HepG2 (cell line): ENCODE results near the gene PKLR. TPM values are rescaled to one million over a fixed set of nuclear protein-coding genes. Genes with fewer than 3 reads are reported as not detected.

Experiments used
- CENPX ChIP-seq: sonication (generic); formaldehyde crosslinking; IDR thresholded peaks from 2 replicates; pipeline ENCODE4 v1.9.0; 2021; ENCODE audit warnings: mild to moderate bottlenecking, missing genetic modification reagents, moderate library complexity
- ETV5 ChIP-seq: IDR thresholded peaks from 2 replicates; pipeline ENCODE4 v1.6.1; 2018; ENCODE audit warnings: missing biosample characterization, missing genetic modification reagents, inconsistent platforms, borderline replicate concordance
- FLYWCH1 ChIP-seq: sonication (generic); formaldehyde crosslinking; IDR thresholded peaks from 2 replicates; pipeline ENCODE4 v1.8.1; 2023; ENCODE audit warnings: mild to moderate bottlenecking, missing genetic modification reagents
- FOXK1 ChIP-seq: sonication (generic); formaldehyde crosslinking; IDR thresholded peaks from 2 replicates; pipeline ENCODE4 v1.4.0; 2020; ENCODE audit warnings: low read depth, missing genetic modification reagents, borderline replicate concordance
- HDAC2 ChIP-seq: sonication (generic); formaldehyde crosslinking; IDR thresholded peaks from 2 replicates; pipeline ENCODE4 v1.4.0; 2020; ENCODE audit warnings: missing genetic modification reagents
- HNRNPL ChIP-seq: fragments of 200-400 bp; formaldehyde crosslinking; IDR thresholded peaks from 2 replicates; pipeline ENCODE4 v1.6.1; 2017; ENCODE audit warnings: mild to moderate bottlenecking, low read depth, low read length
- KAT2B ChIP-seq: fragments of 150-350 bp; IDR thresholded peaks from 2 replicates; pipeline ENCODE4 v1.6.1; 2014; ENCODE audit warnings: low read depth, low read length, borderline replicate concordance
- MIER2 ChIP-seq: IDR thresholded peaks from 2 replicates; pipeline ENCODE4 v1.6.1; 2016; ENCODE audit warnings: missing biosample characterization, missing genetic modification reagents
- RCOR2 ChIP-seq: IDR thresholded peaks from 2 replicates; pipeline ENCODE4 v1.6.1; 2016; ENCODE audit warnings: missing biosample characterization, missing genetic modification reagents
- STAG1 ChIP-seq: sonication (generic); formaldehyde crosslinking; IDR thresholded peaks from 2 replicates; pipeline ENCODE4 v1.4.0; 2020; ENCODE audit warnings: missing genetic modification reagents
- TMF1 ChIP-seq: sonication (generic); formaldehyde crosslinking; IDR thresholded peaks from 2 replicates; pipeline ENCODE4 v1.8.1; 2022; ENCODE audit warnings: low read depth, missing genetic modification reagents
- TOE1 ChIP-seq: sonication (generic); formaldehyde crosslinking; IDR thresholded peaks from 2 replicates; pipeline ENCODE4 v1.4.0; 2020; ENCODE audit warnings: mild to moderate bottlenecking, missing genetic modification reagents
- YEATS2 ChIP-seq: sonication (generic); formaldehyde crosslinking; IDR thresholded peaks from 2 replicates; pipeline ENCODE4 v1.4.0; 2020; ENCODE audit warnings: missing genetic modification reagents, borderline replicate concordance
- ZC3H4 ChIP-seq: sonication (generic); formaldehyde crosslinking; IDR thresholded peaks from 2 replicates; pipeline ENCODE4 v1.4.0; 2020; ENCODE audit warnings: missing genetic modification reagents, borderline replicate concordance
- ZFY ChIP-seq: sonication (generic); formaldehyde crosslinking; IDR thresholded peaks from 2 replicates; pipeline ENCODE4 v1.4.0; 2020; ENCODE audit warnings: missing genetic modification reagents
- ZKSCAN8 ChIP-seq: IDR thresholded peaks from 2 replicates; pipeline ENCODE4 v1.6.1; 2016; ENCODE audit warnings: borderline replicate concordance, missing genetic modification reagents, missing compliant biosample characterization
- ZNF180 ChIP-seq: sonication (generic); formaldehyde crosslinking; IDR thresholded peaks from 2 replicates; pipeline ENCODE4 v1.4.0; 2020; ENCODE audit warnings: low read depth, missing genetic modification reagents, borderline replicate concordance
- ZNF337 ChIP-seq: sonication (generic); formaldehyde crosslinking; IDR thresholded peaks from 2 replicates; pipeline ENCODE4 v1.5.1; 2020; ENCODE audit warnings: missing genetic modification reagents, low read depth, mild to moderate bottlenecking, borderline replicate concordance
- ZNF501 ChIP-seq: sonication (generic); formaldehyde crosslinking; IDR thresholded peaks from 2 replicates; pipeline ENCODE4 v1.5.1; 2020; ENCODE audit warnings: mild to moderate bottlenecking, moderate library complexity, missing genetic modification reagents
- ZNF543 ChIP-seq: sonication (generic); formaldehyde crosslinking; IDR thresholded peaks from 2 replicates; pipeline ENCODE4 v1.4.0; 2020; ENCODE audit warnings: mild to moderate bottlenecking, missing genetic modification reagents
- polyA plus RNA-seq, 8 experiments: library from polyadenylated mRNA; depleted of rRNA in 3 of 8; stranded (reverse) in 7 of 8; unstranded in 1 of 8; fragments of >200 nt; fragmentation: Illumina TruSeq in 4 of 8; extraction: Trizol in 4 of 8; gene quantifications; 2 replicates each; pipeline versions ENCODE4 v1.2.1 to v1.2.3, GENCODE V29; 2011 to 2016; ENCODE audit warnings: low read depth in 4 of 8, missing spikeins in 1 of 8, mixed read lengths in 1 of 8; ENCODE audit not compliant: insufficient read depth in 1 of 8
- total RNA-seq, 5 experiments: library from RNA; depleted of rRNA; stranded (reverse); fragments of >200 nt; fragmentation: Illumina TruSeq; extraction: Trizol; gene quantifications; 2 replicates each; pipeline ENCODE4 v1.2.3, GENCODE V29; 2016; ENCODE audit warnings: low read depth in 1 of 5
- TF ChIP-seq, protein P1 (sequence below): sonication (generic); formaldehyde crosslinking; IDR thresholded peaks from 2 replicates; pipeline ENCODE4 v1.4.0; 2020; ENCODE audit warnings: mild to moderate bottlenecking, missing genetic modification reagents
- TF ChIP-seq, protein P2 (sequence below): sonication (generic); formaldehyde crosslinking; IDR thresholded peaks from 2 replicates; pipeline ENCODE4 v1.4.0; 2020; ENCODE audit warnings: missing genetic modification reagents
- TF ChIP-seq, protein P3 (sequence below): sonication (generic); formaldehyde crosslinking; IDR thresholded peaks from 2 replicates; pipeline ENCODE4 v1.4.0; 2020; ENCODE audit warnings: missing genetic modification reagents
- TF ChIP-seq, protein P4 (sequence below): sonication (generic); formaldehyde crosslinking; IDR thresholded peaks from 2 replicates; pipeline ENCODE4 v1.4.0; 2020; ENCODE audit warnings: missing genetic modification reagents
- TF ChIP-seq, protein P5 (sequence below): sonication (generic); formaldehyde crosslinking; IDR thresholded peaks from 2 replicates; pipeline ENCODE4 v1.8.1; 2023; ENCODE audit warnings: mild to moderate bottlenecking, inconsistent platforms, moderate library complexity, missing genetic modification reagents, borderline replicate concordance

Gene PKLR
- total and polyA plus RNA-seq, 2 of the 13 experiments (the other 11 are each of a cell fraction or from before 2014, with no cell fraction given) = 10.3 to 29.3 TPM

DNA sequence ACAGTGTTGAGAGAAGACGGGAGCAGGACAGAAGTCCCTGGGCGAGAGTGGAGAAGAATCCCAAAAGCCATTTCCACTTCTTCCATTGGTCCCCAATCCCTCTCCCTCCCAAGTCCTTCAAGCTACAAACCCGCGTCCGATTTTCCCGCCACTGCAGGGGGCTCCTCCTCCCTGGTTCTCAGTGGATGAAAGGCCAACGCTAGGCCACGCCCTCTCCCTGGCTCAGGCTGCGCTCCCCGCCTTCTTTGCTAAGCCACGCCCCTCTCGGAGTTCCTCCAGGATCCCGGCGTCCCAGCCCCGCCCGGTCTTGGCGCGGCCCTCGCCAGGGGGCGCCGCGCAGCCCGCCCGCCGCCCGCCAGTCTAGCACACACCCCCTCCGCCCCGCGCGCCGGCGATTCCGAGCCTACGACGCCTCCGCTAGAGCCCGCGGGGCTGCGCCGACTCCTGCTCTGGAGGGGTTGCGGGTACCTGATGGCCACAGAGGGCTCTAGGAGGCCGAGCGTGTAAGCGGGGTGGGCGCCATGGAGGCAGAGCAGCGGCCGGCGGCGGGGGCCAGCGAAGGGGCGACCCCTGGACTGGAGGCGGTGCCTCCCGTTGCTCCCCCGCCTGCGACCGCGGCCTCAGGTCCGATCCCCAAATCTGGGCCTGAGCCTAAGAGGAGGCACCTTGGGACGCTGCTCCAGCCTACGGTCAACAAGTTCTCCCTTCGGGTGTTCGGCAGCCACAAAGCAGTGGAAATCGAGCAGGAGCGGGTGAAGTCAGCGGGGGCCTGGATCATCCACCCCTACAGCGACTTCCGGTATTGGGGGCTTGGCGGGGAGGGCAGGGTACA is 24.0 kb downstream of the PKLR start, which contains the start of gene HCN3 (continued):
- TF ChIP-seq HNRNPL = no peak
- TF ChIP-seq ETV5 = peak; percentile 11
- no peak for TF ChIP-seq ZNF337 (CRISPR knock-in tag)
- TF ChIP-seq, protein P1, sequence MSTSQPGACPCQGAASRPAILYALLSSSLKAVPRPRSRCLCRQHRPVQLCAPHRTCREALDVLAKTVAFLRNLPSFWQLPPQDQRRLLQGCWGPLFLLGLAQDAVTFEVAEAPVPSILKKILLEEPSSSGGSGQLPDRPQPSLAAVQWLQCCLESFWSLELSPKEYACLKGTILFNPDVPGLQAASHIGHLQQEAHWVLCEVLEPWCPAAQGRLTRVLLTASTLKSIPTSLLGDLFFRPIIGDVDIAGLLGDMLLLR (CRISPR knock-in tag) = 0 out of 2 replicates have a peak, but pooled peaks have one; percentile 22
- TF ChIP-seq, protein P2, sequence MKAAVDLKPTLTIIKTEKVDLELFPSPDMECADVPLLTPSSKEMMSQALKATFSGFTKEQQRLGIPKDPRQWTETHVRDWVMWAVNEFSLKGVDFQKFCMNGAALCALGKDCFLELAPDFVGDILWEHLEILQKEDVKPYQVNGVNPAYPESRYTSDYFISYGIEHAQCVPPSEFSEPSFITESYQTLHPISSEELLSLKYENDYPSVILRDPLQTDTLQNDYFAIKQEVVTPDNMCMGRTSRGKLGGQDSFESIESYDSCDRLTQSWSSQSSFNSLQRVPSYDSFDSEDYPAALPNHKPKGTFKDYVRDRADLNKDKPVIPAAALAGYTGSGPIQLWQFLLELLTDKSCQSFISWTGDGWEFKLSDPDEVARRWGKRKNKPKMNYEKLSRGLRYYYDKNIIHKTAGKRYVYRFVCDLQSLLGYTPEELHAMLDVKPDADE (CRISPR knock-in tag) = no peak
- TF ChIP-seq ZKSCAN8 (CRISPR knock-in tag) = no peak
- TF ChIP-seq, protein P3, sequence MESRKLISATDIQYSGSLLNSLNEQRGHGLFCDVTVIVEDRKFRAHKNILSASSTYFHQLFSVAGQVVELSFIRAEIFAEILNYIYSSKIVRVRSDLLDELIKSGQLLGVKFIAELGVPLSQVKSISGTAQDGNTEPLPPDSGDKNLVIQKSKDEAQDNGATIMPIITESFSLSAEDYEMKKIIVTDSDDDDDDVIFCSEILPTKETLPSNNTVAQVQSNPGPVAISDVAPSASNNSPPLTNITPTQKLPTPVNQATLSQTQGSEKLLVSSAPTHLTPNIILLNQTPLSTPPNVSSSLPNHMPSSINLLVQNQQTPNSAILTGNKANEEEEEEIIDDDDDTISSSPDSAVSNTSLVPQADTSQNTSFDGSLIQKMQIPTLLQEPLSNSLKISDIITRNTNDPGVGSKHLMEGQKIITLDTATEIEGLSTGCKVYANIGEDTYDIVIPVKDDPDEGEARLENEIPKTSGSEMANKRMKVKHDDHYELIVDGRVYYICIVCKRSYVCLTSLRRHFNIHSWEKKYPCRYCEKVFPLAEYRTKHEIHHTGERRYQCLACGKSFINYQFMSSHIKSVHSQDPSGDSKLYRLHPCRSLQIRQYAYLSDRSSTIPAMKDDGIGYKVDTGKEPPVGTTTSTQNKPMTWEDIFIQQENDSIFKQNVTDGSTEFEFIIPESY = no peak
- TF ChIP-seq ZC3H4 (CRISPR knock-in tag) = no peak
- TF ChIP-seq, protein P4, sequence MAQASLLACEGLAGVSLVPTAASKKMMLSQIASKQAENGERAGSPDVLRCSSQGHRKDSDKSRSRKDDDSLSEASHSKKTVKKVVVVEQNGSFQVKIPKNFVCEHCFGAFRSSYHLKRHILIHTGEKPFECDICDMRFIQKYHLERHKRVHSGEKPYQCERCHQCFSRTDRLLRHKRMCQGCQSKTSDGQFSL (CRISPR knock-in tag) = no peak
- 0 out of 2 replicates have a peak, but pooled peaks have one; percentile 51 for TF ChIP-seq MIER2 (CRISPR knock-in tag)
- TF ChIP-seq, protein P5, sequence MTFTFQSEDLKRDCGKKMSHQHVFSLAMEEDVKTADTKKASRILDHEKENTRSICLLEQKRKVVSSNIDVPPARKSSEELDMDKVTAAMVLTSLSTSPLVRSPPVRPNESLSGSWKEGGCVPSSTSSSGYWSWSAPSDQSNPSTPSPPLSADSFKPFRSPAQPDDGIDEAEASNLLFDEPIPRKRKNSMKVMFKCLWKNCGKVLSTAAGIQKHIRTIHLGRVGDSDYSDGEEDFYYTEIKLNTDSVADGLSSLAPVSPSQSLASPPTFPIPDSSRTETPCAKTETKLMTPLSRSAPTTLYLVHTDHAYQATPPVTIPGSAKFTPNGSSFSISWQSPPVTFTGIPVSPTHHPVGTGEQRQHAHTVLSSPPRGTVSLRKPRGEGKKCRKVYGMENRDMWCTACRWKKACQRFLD (CRISPR knock-in tag) = no peak
- TF ChIP-seq STAG1 (CRISPR knock-in tag) = peak; percentile 68
- TF ChIP-seq TMF1 (CRISPR knock-in tag) = no peak
- no peak for TF ChIP-seq ZNF180 (CRISPR knock-in tag)
- no peak for TF ChIP-seq ZNF543
- TF ChIP-seq FOXK1 (CRISPR knock-in tag) = no peak
- no peak for TF ChIP-seq CENPX
- peak; percentile 63 for TF ChIP-seq ZFY
- TF ChIP-seq HDAC2 (CRISPR knock-in tag) = no peak
- no peak; the same call in 1 of the 2 replicates for TF ChIP-seq ZNF501
- TF ChIP-seq FLYWCH1 (CRISPR knock-in tag) = no peak
- TF ChIP-seq TOE1 (CRISPR knock-in tag) = no peak
- TF ChIP-seq KAT2B = no peak
- TF ChIP-seq RCOR2 (CRISPR knock-in tag) = no peak
- no peak for TF ChIP-seq YEATS2 (CRISPR knock-in tag)
